GM12891 (cell line): ENCODE measurements around the gene CFAP92.

Experiments used
- POLR2AphosphoS5 ChIP-seq: IDR thresholded peaks from 2 replicates; pipeline ENCODE4 v1.6.1; 2011; ENCODE audit warnings: low read depth, low read length, control low read depth
- TAF1 ChIP-seq: IDR thresholded peaks from 2 replicates; pipeline ENCODE4 v1.6.1; 2011; ENCODE audit warnings: low read depth, low read length, control low read depth

GRCh38 chr3:128881576-128881975 lies 112.3 kb downstream of the CFAP92 start:
- no peak for TF ChIP-seq POLR2AphosphoS5
- no peak for TF ChIP-seq TAF1
